GM12878 (cell line): Measurements from ENCODE around the gene MOCS1.

Experiments used
- IRF3 ChIP-seq: fragments of 450-650 bp; IDR thresholded peaks from 2 replicates; pipeline ENCODE4 v1.6.1; 2014; ENCODE audit warnings: mild to moderate bottlenecking
- MYC ChIP-seq: IDR thresholded peaks from 2 replicates; pipeline ENCODE4 v1.6.1; 2011; ENCODE audit warnings: mild to moderate bottlenecking, low read length, moderate library complexity, inconsistent platforms; ENCODE audit not compliant: insufficient read depth, insufficient replicate concordance, insufficient read length, severe bottlenecking

GRCh38 chr6:39873439-39873838, 60.8 kb downstream of the MOCS1 start:
- TF ChIP-seq MYC (no peak), IRF3 (no peak)
